Hematopoietic multipotent progenitor cell treated with erythropoietin and hydrocortisone succinate and interleukin-3 and kit ligand, for 4 days (in vitro differentiated cells): Measurements from ENCODE around the gene TFB2M.
A peak's percentile ranks its signal among the peaks of the same experiment; 100 is the strongest.

Experiments used
- DNase-seq: peaks from one replicate; pipeline ENCODE4 v3.0.0-alpha.2; 2015

The TFB2M gene

DNA sequence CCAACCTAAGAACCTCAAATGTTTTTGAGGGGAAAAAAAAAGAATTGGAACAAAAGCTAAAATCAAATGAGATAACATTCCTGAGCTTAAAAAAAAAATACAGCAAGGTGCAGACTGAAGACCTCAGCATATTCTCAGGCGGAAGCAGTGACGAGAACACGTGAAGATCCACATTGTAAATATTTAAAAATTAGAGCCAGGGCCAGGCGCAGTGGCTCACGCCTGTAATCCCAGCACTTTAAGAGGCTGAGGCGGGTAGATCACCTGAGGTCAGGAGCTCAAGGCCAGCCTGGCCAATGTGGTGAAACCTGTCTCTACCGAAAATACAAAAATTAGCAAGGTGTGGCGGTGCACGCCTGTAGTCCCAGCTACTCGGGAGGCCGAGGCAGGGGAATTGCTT is 15.7 kb downstream of the TFB2M start:
- DNase-seq = no peak

DNA sequence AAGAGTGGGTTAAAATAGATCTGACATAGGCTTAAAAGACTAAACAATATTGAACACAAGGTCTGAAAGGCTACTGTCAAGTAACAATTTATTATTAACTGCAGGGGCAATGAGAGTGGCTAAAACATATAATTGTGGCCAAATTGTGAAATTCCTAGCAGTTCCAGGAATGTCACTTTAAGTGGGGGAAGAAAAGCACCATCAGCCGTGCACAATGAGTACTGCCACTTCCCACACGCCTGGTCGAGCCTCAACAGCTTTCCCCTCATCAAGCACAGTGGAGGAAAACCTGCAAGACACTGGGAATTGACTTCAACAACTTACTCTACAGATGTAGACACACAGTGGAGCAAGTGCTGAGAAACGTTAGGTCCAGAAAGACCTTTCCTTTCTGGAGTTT is 16.4 kb downstream of the TFB2M start:
- no peak for DNase-seq

DNA sequence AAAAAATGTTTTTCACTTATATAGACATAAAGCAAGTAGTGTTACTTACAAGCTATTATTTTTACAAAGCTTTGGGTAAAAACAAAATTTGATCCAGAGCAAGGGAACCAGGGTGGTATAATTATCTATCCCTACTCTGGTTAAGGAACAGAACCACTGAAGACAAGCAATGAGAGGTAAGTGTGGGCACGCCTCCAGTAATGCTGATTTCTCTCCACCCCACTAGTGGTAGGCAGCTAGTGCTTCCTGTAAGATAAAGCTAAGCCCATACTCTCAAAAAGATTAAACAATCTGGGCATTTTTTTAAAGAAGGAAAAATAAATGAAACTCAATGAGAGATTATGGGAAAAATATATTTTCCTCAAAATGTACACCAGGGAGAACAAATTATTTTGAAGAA is 22.1 kb downstream of the TFB2M start:
- DNase-seq = peak; percentile 45

DNA sequence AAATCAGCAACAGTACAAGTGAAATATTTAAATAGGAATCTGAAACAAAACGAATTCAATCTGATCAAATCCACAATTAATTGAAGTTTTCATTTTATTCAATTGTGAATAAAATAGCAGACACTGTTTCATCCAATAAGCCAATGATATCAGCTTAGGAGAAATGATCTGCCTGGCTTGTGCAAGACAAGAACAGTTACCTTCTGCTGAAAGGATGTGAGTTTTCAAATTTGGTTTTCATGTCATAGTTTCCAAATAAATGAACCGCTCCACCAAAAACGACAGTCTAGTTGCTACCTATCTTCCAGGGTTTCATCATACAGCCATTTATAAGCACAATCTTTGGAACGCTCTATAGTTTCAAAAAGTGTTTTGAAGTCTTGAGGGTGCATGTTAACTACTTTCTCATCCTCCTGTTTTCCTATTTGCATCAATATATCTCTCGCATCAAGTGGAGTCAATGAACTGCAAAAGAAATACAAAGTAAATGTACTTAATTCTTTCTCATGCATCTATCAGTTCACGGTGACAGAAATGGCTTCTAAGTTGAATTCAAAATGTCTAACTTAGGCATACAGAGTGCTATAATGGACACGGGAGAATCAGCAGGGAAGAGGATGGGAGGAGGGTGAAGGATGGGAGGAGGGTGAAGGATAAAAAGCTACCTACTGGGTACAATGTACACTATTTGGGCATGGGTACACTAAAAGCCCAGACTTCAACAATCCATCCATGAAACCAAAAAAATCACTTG is 25.1 kb downstream of the TFB2M start:
- no peak for DNase-seq

DNA sequence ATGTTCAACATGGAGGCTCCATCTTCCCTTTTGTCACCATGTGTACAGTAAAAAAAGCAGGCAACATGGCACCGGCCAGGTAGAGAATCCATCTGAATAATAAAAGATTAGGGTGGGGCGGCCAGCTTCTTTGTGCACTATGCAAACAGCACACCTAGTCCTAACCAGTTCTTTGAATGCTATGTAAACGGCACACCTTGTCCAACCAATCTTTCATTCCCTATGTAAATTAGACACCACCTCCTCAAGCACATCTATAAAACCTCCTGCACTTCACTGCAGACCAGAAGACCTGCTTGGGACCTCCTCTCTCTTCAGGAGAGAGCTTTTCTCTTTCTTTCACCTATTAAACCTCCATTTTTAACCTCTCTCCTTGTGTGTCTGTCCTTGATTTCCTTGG is 28.2 kb downstream of the TFB2M start:
- no peak for DNase-seq

DNA sequence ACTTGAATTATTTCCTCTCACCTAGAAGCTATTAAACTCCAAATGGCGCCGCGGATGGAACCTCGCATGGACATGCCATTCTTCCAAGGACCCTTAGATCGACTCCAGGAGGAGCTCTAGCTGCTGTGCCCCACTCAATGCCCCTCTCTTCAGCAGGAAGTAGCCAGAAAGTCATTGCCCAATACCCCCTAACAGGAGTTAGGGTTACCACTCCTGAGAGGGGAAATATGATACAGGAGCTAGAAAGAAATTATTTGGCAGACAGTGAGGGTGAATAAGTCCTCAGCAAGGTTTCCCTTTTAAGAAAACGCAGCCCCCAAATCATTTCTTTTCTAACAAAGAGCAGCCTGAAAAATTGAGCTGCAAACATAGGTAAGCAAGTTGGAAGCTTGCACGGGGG is 28.6 kb downstream of the TFB2M start:
- no peak for DNase-seq

DNA sequence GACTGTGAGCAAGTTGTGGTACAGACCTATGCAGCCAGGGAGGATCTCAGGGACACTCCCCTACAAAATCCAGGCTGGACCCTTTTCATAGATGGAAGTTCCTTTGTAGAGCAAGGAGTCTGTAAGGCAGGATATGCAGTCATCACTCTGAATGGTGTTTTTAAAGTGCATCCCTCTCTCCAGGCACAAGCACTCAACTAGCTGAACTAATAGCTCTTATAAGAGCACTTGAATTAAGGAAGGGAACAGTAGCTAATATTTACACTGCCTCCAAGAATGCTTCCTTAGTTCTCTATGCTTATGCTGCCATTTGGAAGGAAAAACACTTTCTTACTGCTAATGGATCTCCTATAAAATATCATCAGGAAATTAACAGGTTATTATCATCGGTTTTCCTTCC is 31.9 kb downstream of the TFB2M start:
- no peak for DNase-seq

DNA sequence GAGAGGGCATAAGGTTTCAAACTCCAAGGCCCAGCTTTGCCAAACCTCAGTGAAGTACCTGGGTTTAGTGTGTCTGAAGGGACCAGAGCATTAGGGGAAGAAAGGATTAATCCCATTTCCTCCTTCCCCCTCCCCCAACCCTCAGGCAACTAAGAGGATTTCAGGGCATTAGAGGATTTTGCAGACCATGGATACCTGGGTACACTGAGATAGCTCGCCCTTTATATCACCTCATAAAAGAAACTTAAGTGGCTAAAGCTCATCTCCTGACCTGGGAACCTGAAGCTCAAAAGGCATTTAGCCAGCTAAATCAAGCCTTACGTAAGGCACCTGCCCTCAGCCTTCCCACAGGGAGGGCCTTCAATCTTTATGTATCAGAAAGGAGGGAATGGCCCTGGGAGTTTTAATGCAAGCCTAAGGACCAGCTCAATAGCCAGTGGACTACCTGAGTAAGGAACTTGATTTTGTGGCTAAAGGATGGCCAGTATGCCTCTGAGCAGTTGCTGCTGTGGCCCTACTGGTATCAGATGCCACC is 32.6 kb downstream of the TFB2M start:
- no peak for DNase-seq

DNA sequence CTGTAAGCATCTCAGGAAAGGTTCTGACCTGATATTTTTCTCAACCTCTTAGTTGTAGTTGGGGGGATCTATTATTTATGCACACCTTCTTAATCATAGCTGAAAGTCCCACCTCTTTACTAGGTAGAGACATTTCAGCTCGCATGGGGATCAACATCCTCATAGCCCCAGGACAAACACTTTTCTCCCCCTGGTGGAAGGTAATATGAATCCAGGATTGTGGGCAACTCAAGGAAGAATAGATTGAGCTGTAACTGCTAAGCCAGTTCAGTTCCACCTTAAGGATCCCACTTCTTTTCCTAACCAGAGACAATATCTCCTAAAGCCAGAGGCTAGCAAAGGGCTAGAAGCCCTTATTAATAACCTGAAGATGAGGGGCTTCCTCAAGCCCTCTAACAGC is 33.5 kb downstream of the TFB2M start:
- peak; percentile 13 for DNase-seq

DNA sequence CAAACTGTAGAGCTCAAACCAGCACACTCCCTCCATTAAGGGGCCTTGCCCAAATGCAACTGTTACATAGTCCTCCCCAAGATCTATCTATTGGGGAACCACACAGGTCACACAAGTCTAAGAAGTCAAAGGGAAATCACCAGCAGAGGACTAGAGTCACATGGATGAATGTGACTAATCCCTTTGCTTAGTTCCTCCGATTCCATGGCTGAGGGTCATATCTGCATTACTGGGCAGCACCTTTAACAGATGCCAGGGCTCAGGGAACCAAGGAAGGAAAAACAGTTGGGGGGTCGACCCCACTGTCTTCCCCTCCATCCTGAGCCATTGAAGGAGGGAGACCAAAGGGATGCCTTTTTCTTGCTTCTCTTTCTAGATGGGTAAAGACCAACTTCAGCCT is 35.6 kb downstream of the TFB2M start:
- DNase-seq = no peak

DNA sequence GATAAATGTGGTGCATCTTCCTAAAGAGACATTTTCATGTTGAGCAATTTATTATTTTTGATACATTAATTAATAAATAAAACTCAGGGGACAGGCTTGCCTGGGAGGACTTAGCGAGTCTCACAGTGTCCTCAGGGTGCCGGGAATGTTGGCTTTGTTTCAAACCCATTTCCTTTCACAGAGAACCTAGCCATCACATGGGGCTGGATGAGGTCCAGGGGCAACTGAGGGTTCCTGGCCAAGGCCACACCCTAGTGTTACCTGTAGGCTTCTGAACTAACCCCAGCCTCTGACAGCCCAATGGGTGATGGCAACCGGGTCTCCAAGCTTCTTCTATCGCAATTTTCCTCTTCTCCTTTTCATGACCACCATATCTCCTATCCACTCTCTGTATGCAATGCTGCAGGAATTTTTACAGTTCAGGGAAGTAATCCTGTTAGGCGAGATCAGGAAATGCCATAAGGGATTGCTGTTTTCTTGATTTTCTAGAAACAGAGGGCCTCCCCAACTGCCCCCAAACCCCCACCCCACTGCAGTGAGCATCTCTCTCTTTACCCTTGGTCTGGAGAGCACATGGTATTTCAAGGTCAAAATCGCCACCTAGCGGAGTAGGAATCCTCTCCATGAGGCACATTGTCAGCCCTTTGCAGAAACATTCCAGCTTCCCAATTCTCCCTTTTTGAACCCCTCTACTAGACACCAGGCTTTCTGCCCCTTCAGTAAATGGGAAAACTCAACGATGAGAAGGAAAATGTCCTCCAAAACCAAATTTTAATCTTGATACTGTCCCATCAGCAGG is 36.9 kb downstream of the TFB2M start:
- DNase-seq = no peak

DNA sequence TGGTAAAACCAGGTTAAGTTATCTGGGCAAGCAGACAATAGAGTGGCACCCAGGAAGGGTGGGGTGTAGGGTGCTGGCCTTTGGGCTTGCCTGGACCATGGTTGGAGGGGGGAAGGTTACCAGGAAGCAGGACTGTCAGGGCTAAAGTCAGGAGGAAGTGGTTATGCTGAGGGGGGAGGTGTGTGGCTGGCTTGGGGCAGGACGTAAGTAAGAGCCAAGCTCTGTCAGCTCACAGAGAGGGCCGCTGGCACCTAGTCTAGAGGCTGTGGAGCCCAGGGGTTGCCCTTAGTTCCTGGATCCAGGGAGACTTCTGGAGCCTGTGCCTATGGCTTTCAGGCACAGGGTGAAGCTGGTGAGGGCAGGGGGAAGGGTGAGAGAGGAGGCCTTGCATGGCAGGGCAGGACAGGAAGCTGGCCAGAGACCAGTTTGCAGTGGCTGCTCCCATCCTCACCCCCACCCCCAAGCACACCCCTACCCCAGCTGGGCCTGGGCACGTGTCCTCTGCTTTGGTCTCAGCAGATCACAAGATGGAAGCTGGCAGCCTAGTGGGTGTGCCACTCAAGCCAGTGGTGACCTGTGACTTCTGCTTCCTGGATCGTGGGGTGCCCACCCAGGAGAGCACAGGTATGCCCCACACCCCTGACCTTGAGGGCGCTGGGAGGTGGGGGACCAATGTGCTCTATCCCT is 38.5 kb downstream of the TFB2M start:
- peak; percentile 74 for DNase-seq

DNA sequence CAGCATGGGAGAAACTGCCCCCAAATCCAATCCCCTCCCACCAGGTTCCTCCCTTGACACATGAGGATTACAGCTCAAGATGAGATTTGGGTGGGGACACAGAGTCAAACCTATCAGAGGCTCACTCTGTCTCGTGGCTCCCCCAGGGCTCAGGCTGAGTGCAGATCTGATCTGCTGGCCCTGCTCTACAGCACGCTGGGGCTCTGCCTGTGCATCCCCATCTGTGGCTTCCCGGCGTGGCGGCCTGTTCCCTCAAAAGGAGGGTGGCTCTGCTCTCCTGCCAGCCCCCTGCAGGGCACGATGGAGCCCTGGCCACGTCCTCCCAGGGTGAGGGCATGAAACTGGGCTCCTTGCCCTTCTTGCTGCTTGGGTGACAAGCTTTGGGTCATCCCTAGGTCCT is 39.1 kb downstream of the TFB2M start:
- peak; percentile 29 for DNase-seq

DNA sequence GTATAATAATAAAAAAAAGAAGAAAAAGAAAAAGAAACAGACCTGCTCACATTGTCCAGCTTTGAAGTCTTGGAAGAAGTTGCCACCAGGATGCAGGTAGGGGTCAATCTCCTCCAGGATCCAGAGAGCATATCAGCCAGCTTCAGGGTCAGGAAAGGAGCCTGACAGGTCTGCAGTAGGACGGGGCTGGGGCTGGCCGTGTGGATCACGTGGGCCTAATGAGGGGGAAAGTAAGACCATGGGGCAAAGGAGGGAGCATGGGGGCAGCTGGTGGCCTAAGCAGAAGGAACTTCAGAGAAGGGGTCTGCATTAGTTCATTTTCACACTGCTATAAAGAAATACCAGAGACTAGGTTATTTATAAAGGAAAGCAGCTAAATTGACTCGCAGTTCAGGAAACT is 39.7 kb downstream of the TFB2M start:
- DNase-seq = no peak

DNA sequence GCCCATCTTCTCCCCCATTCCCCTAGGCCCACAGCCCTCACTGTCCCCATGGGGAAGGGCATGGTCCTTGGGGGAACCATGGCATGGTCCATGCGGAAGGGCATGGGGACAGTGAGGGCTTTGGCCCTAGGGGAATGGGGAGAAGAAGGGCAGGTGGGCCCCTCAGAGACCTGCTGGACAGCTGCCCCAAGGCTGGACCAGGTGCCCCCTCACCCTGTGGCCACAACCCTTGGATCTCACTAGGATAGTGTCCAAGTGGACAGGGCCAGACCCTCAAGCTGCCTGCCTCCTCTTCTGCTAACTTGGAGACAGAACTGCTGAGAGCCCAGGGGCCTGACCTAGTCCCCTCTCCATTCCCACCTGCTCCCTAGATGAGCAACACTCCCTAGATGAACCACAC is 46.5 kb downstream of the TFB2M start:
- DNase-seq = no peak

DNA sequence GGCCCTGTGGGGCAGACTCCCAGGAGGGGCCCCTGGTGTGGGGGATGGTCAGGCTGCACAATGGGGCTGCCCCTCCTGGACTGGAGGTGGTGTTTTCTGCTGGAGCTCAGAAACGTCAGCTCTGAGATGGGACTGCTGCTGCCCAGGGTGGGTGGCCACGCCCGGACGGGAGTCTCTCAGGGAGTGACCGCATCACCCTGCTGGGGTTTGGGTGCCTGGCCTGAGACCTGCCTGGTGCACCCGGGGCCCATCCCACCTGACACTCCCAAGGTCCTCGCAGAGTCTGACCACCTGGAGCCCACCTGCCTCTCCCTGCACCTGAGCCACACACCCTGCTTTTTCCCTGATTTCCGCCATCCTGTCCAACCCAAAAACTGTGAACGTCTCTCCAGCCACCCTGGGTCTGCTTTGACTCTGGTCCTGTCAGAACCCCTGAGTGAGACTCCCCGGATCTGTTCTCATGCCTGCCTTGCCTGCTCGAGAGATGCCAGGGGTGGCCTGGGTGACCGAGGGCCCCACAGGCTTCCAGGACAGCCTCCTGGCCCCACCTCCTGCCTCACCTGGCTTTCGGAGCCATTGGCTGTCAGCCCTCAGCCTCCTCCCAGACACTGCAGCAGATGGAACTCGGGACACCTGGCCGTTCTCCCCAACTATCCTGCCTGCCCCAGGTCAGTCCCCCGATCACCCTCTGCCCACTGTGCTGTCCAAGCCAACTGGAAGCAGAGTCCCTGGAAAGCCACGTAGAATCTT is 47.4 kb downstream of the TFB2M start:
- DNase-seq = no peak

DNA sequence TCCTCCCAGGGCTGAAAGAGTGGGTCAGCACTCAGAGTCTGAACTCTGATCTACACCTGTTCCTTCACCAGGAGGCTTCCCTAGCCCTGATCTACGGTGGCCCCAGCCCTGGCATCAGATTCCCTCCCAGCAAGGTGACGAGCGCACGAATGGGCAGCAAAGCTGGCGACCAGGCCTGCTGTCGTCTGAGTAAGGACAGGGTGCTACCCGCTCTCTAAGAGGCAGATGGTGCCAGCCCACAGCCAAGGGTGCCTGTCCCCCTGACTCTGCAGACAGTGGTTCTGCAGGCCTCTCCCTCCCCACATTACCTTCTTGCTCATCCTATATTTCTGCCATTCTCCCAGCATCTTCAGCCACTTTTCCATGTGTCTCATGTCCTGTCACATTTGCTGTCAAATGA is 48.7 kb downstream of the TFB2M start:
- no peak for DNase-seq

DNA sequence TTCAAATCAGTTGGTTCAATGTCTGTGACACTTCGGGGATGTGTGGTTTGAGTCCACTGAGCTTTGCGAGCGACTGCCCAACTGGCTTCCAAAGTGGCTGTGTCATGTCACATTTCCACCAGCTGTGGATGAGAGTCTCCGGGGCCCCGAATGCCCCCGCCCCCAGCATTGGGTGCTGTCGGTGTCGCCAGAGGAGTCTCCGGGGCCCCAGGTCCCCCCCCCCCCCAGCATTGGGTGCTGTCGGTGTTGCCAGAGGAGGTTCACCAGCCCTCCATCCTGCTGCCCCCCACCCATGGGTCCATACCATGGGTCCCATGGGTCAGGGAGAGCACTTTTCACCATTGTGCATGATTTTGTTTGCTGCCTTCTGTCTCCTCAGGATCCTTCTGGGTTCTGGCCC is 49.9 kb downstream of the TFB2M start:
- DNase-seq = no peak

DNA sequence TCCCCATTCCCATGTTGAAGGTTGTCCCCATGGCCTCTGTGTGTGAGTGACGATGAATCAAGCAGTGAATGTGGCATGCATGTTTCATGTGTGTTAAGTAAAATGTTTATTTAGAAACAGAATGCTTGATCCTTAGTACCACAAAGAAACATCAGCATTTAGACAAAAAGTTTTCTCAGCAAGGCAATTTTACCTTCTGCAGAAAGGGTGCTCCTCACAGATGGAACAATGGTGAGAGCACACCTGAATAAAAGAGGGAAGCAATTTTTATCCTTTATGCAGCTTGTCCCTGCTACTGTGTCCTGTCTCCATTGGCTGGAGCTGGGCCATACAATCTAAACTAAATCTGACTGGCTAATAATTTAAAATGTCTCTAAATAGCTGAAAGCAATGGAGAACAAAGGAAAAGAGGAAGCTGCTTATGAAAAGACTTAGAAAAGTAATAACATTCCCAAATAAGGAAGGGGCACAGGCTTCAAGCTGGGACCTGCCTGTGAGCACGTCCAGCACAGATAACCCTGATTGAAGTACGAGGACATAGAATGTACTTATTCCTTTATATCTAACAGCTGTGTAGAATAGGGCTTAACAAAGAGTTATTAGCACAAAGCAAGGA is 50.6 kb downstream of the TFB2M start:
- DNase-seq = no peak

DNA sequence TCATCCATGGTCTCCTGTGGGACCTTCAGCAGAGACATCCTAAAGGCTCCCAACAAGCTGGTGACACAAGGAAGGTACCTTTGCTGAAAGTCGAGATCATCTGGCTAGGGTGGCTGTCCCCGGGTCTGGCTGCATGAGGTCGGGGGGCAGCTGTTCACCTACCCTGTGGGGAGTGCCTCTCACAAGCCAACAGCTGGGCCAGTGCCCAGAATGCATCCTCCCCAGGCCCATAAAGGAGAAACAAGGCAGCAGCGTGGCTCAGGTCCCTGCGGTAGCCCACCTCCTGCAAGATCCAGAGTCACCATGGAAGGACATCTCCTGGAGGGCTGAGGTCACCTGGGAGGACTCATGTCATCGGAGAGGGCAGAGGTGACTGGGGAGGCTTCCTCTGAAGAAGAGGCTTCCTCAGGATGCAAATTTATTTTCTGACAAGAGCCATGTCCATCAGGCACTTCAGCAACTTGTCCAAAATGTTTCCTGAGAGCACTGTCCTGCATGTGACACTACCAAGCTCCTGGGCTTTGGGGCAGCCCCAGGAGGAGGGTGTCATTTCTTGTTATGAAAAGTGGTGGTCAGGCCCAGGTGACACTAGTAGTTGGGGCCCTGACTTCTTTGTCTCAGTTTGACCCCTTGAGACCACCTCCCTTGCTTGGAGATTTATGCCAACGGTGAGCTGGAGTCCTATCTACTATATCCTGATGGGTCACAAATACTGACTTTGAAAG is 52.3 kb downstream of the TFB2M start:
- DNase-seq = no peak

DNA sequence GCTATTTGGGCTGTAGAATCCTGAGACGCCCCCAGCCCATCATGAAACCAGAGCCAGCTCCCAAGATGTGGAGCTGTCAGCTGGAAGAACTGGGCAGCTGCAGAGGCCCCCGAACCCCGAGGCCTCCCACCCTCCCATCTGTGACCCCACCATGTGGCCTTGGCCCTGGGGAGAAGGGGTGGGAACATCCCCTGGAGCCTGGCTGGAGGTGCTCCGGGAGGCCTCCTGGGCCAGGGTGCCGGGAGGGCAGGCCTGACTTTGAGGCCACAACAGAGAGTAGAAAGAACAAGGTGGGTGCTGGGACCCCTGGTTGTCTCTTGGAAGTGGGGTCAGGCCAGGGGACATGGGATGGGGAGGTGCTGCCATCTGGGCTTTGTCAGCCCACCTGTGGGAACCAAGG is 53.0 kb downstream of the TFB2M start:
- no peak for DNase-seq

DNA sequence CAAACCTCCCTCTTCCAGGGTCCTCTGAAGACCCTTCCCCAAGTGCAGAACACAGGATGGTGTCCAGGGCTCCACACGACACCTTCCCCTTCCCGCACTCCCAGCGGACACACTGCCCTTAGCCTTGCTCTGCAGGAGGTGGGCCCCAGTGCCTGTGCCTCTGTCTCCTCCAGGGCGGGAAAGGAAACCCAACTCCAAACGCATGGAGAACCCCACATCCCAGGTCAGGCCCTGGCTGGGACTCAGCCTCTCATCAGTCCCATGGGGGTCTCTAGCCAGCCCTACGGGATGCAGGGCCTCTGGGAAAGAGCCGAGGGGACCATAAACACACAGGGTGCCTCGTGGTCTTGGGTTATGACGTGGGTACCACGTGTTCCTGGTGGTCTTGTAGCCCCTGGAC is 53.4 kb downstream of the TFB2M start:
- DNase-seq = no peak
